Upper lobe of left lung (tissue), 4 donors: ENCODE measurements around the gene KCNK13.

ENCODE experiments used
- CTCF ChIP-seq, 6 experiments: fragments of 450-650 bp in 4 of 6; fragments of 200-600 bp in 2 of 6; sonication (generic) in 2 of 6; IDR thresholded peaks; one replicate each; pipeline ENCODE4 v1.5.1; 2016 to 2019; ENCODE audit warnings: antibody characterized with exemption in 6 of 6
- EP300 ChIP-seq, 4 donors: sonication (generic); formaldehyde crosslinking; IDR thresholded peaks; one replicate each; pipeline ENCODE4 v1.5.1; 2017; ENCODE audit warnings: antibody characterized with exemption in 4 of 4, control low read depth in 2 of 4
- POLR2A ChIP-seq, 4 donors: fragments of 450-650 bp; IDR thresholded peaks; one replicate each; pipeline ENCODE4 v1.5.1; 2016 to 2017; ENCODE audit warnings: antibody characterized with exemption in 4 of 4, mild to moderate bottlenecking in 2 of 4
- POLR2AphosphoS5 ChIP-seq, 2 donors: sonication (generic); formaldehyde crosslinking; IDR thresholded peaks; one replicate each; pipeline ENCODE4 v1.5.1; 2017; ENCODE audit warnings: antibody characterized with exemption in 2 of 2

GRCh38 chr14:90023176-90023896 is 38.5 kb upstream of the KCNK13 start:
- no peak for TF ChIP-seq POLR2A (IDR thresholded peaks at IDR 0.05)
- no peak for TF ChIP-seq CTCF (IDR thresholded peaks at IDR 0.05)
- no peak for TF ChIP-seq POLR2AphosphoS5 (IDR thresholded peaks at IDR 0.05)
- no peak for TF ChIP-seq EP300 (IDR thresholded peaks at IDR 0.05)
